ENCODE results near the gene CRTC1. TPM values are rescaled to one million over a fixed set of nuclear protein-coding genes. Genes with fewer than 3 reads are reported as not detected.

The CRTC1 gene
- total RNA-seq, 1 donor, result 2.4 TPM

DNA sequence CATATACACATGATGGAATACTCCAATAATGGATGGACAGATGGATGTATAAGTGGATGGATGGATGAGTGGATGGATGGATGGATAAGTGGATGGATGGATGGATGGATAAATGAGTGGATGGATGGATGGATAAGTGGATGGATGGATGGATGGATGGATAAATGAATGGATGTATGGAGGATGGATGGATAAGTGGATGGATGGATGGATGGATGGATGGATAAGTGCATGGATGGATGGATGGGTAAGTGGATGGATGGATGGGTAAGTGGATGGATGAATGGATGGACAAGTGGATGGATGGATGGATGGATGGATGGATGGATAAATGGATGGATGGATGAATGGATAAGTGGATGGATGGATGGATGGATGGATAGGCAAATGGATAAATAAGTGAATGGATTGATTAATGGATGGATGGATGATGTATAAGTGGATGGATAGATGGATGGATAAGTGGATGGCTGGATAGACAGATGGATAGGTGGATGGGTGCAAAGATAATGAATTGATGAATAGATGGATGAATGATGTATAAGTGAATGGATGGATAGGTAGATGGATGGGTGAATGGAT is 116.0 kb downstream of the CRTC1 start:
- TF ChIP-seq, protein P1, sequence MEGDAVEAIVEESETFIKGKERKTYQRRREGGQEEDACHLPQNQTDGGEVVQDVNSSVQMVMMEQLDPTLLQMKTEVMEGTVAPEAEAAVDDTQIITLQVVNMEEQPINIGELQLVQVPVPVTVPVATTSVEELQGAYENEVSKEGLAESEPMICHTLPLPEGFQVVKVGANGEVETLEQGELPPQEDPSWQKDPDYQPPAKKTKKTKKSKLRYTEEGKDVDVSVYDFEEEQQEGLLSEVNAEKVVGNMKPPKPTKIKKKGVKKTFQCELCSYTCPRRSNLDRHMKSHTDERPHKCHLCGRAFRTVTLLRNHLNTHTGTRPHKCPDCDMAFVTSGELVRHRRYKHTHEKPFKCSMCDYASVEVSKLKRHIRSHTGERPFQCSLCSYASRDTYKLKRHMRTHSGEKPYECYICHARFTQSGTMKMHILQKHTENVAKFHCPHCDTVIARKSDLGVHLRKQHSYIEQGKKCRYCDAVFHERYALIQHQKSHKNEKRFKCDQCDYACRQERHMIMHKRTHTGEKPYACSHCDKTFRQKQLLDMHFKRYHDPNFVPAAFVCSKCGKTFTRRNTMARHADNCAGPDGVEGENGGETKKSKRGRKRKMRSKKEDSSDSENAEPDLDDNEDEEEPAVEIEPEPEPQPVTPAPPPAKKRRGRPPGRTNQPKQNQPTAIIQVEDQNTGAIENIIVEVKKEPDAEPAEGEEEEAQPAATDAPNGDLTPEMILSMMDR (IDR thresholded peaks at IDR 0.05; ENCODE audit: insufficient read depth, low read length), result no peak
- no peak overlapping the region for H3K4me3 ChIP-seq (ENCODE audit: low read depth, low read length)
- DNase-seq (ENCODE audit: low read depth), result no peak

DNA sequence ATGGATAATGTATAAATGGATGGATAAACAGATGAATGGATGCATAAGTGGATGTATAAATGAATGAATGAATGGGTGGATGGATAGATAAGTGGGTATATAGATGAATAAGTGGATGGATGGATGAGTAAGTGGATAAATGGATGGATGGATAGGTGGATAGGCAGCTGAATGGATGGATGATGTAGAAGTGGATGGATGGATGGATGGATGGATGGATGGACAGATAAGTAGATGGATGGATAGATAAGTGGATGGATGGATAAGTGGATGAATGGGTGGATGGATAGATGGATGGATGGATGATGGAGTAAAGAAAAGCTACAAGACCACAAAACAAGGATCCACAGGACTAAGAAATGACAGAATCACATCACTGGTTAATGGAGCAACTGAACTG is 116.6 kb downstream of the CRTC1 start:
- DNase-seq (ENCODE audit: low read depth), result no peak
- H3K4me3 ChIP-seq (ENCODE audit: low read depth, low read length), result no peak overlapping the region
- TF ChIP-seq, protein P1 (IDR thresholded peaks at IDR 0.05; ENCODE audit: insufficient read depth, low read length), result no peak

DNA sequence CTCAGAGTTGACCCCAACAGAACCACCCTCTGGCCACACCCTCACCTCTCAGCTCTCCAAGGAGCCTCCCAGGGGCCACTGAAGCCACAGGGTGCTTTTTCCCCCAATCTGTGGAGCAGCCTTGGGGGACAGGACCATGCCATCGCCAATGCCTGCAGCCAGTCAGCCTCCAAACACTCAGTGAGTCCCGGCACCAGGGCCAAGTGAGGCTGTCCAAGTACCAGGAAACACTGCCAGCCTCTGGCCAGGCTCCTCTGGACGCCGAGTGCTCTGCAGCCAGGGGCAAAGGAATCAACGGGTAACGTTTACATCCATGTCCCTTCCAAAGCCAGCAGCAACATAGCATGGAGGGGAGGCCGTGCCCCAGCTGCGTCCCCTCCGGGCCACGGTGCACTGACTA is 117.2 kb downstream of the CRTC1 start:
- TF ChIP-seq, protein P1 (IDR thresholded peaks at IDR 0.05; ENCODE audit: insufficient read depth, low read length), result no peak
- no peak for DNase-seq (ENCODE audit: low read depth)
- H3K4me3 ChIP-seq (ENCODE audit: low read depth, low read length), result no peak overlapping the region

DNA sequence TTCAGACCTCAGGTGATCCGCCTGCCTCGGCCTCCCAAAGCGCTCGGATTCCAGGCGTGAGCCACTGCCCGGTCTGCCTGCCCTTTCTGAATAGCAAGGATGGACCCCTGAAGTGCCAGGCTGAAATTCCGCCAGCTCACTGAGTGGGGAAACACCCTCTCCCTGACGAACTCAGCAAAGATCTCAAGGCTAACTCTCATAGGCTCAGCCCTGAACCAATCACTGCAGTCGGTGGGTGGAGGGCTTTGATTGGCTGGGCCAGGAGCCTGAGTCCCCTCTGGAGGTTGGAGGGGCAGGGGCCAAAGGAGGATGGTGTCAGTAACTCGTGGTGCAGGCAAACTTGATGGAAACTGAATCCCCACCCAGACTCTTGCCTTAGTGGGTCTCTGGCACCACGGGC is 118.9 kb downstream of the CRTC1 start:
- H3K4me3 ChIP-seq (ENCODE audit: low read depth, low read length), result no peak overlapping the region
- DNase-seq (ENCODE audit: low read depth), result no peak
- TF ChIP-seq, protein P1 (IDR thresholded peaks at IDR 0.05; ENCODE audit: insufficient read depth, low read length), result no peak

DNA sequence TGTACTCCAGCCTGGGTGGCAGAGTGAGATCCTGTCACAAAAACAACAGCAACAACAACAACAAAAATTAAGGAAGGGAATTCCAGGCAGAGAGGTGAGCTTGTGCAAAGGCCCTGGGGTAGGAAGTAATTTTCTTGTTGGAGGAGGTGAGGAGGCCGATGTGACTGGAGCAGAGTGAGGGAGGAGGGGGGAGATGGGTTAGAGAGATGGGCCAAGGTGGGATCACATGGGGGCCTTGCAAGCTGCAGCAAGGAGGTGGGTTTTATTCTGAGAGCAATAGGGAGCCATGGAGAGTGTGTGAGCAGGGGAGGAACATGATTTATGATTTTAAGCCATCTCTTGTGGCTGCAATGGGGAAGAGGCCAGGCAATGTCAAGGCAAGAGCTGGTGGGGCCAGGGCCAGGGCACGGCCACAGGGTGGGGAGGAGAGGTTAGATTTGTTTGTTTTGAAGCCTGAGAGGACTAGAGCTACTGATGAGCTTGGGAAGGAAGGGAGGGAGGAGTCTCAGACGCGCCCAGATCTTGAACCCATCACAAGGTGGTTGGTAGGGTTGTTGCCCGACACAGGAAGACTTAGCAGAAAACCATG is 120.2 kb downstream of the CRTC1 start:
- H3K4me3 ChIP-seq (ENCODE audit: low read depth, low read length), result no peak overlapping the region
- DNase-seq (ENCODE audit: low read depth), result no peak
- TF ChIP-seq, protein P1 (IDR thresholded peaks at IDR 0.05; ENCODE audit: insufficient read depth, low read length), result no peak

DNA sequence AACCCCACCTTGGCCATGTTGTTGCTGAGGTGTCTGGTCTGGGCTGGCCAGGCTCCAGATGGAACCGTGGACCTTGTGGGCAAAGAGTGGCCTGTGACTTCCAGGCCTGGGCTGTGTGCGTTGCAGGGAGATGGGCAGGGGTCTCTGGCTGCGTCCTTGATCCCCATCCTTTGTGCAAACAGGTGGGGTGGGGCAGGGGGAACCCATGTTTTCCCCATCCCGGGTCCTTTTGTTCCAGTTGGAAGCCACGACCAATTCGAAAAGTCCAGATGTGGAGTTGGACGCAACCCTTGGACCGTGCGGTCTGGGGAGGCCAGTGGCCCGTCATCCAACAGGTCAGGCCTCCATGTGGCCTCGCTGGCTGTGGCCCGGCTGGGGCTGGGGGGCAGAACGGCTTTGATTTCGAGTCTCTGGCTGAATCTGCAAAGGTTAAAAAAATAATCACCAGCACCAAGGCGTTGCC is 120.7 kb downstream of the CRTC1 start:
- TF ChIP-seq, protein P1 (IDR thresholded peaks at IDR 0.05; ENCODE audit: insufficient read depth, low read length), result no peak
- H3K4me3 ChIP-seq (ENCODE audit: low read depth, low read length), result no peak overlapping the region
- DNase-seq (ENCODE audit: low read depth), result no peak

DNA sequence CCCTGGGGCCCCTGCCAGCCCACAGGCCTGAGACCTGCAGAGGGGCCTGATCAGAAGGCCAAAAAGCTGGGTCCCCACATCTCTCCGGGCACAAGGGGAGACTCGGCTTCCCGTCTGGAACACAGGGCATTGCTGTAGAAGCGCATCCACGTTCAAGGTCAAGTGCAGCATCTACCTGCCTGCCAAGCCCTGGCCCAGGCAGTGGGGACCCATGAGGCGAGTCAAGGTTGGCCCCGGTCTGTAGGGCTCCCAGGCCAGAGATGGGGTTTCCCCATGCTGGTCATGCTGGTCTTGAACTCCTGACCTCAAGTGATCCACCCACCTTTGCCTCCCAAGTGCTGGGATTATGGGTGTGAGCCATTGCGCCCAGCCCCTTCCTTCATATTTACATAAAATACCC is 121.2 kb downstream of the CRTC1 start:
- no peak overlapping the region for H3K4me3 ChIP-seq (ENCODE audit: low read depth, low read length)
- no peak for DNase-seq (ENCODE audit: low read depth)
- TF ChIP-seq, protein P1 (IDR thresholded peaks at IDR 0.05; ENCODE audit: insufficient read depth, low read length), result no peak

Data from fibroblast of the aortic adventitia (primary cell).